NCI-H2171 treated with DMSO at 0.1 percent for 48 hours (cell line): Measurements from ENCODE around the gene MRPL20.
A peak's percentile ranks its signal among the peaks of the same experiment; 100 is the strongest.
"Not testable (repeated sequence)": the region's sequence is repeated elsewhere in the genome, so short reads cannot be mapped to it uniquely, and the experiment has no call there.

ENCODE experiments used
- DNase-seq: peaks from one replicate; lab custom pipeline; 2025; lab: John Stamatoyannopoulos, UW

The MRPL20 gene

DNA sequence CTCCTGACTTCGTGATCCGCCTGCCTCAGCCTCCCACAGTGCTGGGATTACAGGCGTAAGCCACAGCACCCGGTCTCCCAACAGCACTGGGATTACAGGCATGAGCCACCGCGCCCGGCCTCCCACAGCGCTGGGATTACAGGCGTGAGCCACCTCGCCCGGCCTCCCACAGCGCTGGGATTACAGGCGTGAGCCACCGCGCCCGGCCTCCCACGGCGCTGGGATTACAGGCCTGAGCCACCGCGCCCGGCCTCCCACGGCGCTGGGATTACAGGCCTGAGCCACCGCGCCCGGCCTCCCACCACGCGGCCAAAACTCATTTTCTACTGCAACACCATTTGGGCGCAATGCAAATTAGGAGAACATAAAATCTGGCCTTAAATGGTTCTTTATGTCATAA lies 21.8 kb downstream of the MRPL20 start:
- not testable (repeated sequence) for DNase-seq

DNA sequence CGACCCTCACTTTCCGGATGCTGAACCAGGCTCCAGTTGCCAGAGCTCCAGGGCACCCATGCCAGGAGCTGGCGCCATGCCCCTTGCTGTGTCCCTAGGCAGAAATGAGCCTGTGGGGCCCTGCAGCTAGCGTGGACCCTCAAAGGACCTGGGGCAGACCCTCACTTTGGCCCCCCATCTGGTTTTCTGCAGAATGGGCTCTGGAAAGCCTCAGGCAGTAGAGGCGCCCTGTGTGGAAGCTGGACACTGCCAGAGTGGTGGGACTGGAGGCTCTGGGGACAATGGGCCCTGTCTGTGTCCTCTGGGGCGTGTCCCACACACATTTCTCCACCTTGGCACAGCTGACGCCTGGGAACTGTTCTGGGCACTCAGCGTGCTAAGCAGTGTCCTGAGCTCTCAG lies 25.8 kb downstream of the MRPL20 start:
- DNase-seq, result no peak

DNA sequence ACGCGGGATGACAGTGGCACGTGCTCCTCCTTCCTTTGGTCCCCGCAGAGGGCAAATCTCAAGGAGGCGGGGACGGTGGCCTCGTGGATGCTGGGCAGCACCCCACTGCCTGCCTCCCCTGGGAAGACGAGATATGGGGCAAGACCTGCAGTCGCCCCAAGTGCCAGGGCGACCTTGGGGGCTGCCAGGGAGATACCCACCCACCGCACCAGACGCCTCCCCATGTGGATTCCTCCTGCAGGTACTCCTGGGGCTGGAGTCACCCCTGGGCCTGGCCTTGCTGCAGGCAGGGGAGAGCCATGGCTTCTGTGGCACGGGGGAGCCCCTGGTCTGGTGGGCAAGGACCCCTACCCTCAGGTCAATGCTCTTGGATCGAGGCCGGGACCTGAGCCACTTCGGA lies 26.2 kb downstream of the MRPL20 start:
- no peak for DNase-seq

DNA sequence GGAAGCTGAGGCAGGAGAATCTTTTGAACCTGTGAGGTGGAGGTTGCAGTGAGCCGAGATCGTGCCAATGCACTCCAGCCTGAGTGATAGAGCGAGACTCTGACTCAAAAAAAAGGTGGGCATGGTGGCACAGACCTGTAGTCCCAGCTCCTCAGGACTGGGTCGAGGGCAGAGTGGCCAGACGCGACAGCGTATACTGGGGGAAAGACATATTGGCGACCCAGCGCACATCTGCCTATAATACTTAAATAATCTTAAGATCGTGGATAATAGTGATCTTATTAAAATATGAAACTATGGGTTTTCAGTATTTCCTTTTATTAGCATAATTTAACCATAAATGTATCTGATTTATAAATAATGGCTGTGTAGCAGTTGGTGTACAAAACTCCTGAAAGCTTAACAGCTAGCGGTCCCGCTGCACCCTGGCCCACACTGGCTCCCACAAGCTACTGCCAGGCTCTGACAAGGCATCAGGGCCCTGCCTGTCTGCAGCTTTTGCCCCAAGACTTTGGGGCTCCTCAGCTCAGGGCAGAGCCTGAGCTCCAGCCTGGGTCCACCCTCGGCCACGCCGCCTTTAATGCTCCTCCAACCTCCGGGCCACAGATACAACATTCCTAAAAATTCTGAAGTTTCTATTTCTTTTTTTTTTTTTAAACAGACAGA lies 29.4 kb downstream of the MRPL20 start:
- DNase-seq, result no peak

DNA sequence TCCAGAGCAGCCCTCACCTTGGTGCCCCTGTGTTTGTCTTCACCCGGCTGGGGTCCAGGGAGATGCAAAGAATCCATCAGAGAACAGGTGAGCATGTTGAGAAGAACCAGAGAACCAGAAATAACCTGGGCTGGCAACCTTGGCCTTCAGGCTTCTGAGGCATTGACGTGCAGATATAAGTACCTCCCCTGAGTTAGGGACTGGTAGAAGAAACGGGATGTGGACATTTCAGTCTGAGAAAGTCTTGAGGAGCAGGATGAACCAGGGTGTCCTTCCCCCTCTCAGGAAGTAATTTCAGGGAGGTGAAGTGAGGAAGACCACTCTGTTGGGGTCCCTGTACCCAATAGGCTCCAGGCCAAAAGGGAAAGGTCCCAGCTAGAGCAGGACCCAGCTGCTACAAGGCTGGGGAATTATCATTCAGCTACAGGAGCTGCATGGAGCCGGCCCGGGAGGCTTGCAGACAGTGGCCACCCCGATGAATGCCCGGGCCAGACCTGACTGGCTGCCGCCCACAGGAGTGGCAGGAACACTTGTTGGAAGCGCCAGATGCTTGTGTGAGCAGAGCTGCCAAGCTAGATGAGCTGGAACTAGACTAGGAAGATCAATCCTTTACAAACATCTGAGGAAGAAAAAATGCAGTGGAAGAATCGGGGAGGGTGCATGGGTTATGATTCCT lies 30.4 kb downstream of the MRPL20 start:
- DNase-seq, result no peak

DNA sequence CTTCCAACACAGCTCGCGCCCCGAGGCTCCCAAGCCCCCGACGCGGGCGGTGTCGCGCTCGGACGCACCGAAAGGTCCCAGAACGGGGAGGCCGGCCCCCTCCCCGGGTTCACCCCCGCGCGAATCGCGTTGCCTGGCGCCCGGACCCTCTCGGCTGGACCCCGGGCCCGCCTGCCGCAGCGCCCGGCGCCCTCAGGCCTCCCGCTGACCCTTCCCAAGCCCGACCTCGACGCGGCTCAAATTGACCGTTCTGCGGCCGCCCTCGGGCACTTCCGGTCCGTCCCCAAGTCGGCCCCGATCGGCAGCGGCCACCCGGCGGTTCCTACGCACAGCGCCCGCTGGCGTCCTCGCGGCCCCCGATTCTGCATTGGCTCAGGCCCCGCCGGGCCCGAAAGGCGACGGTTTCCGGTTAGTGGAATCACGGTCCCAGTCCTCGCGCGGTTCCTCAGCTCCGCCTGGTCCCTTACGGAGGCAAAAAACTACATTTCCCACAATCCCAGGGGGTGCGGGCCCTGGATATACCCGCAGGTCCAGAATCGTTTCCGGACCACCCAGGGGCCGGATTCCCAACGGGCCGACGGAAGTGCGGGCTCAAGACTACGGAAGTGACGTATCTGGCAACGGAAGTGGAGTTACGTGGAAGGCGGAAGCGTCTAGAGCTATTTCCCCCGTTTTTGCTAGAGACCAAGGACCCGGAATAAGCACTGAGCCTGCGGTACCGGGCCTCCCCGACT lies 32.0 kb downstream of the MRPL20 start, which contains the start of gene AURKAIP1:
AURKAIP1 (minus strand) TSS at position 279 of the 734 bp plus-strand sequence. CDS start 451 bp downstream, outside the sequence.
- DNase-seq, result peak; percentile 99

DNA sequence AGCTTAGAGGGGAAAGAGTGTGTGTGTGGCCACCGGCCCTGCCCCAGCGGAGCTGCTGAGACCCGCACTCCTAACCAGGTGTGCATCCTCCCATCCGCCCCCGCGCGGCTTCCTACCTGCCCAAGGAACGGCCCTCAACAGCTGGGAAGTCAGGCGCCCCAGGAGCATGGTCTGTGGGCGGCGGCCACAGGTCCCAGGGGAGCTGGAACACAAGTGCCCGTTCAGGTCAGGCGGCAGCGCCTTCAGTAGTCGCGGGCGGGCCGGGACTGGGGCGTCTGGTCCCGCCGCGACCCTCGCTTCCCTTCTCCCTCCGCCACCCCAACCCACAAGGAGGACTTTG lies 32.5 kb downstream of the MRPL20 start:
- no peak for DNase-seq

DNA sequence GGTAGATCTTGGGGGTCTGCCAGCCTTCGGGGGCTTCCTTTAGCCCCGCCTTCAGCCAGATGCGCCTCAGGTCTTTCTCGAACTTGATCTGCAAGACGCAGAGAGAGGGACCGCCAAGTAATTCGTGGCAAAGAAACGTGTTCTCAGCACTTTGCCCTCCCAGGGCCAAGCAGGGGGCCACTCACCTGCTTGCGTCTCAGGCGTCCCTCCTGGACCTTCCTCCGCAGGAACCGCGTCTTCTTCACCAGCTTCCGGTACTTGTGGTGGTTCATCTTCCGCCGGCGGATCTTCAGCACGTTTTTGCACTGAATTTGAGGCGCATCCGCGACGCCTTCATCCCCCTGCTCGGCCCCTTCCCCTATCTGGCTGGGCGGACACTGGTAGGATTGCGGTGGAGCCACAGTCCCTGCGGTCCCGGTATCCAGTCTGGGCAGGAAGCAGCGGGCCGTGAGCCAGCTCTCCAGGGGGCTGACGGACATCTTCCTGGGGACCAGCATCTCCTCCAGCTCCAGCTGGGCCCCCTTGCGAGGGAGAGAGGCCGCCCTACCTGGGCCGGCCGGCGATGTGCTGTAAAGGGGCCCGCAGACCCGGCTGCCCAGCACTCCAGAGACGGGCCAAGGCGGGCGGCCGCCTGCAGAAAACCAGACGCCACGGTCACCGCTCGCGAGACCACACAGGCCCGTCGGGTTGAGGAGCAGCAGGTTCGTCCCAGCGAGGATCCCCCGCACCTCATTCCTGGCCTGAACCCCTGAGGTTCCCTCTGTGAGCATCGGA lies 33.1 kb downstream of the MRPL20 start:
- DNase-seq, result no peak

DNA sequence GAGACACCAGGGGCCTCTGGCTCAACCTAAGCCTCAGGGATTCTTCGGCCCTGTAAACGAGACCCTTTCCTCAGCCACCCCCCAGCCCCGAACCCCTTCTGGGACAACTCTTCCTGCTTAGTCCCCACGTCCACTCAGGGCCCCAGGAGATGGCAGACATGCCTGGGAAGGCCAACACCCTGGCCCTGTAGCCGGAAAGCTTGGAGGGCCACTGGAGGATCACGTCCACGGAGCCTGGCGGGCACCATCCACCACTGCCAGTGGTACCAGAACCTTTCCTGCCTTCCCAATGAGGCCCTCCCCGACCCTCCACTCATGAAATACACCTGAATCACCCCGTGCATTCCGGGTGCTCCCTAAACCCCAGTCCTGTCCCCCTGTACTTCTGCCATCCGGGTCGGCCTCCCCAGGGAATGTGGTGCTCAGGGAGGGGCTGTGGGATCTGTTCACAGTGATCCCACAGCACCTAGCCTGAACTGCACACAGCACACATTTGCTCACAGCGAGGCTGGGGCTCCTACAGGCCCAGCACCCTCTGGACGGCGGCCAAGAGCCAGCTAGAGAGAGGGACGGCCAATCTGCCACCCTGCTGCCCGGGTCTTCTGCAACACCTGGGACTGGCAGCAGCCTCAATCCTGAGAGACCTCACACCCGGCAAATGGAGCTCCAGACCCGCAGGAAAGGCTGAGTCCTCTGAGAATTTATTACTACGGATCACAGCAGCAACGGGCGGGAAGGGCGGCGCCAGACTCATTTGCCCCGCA lies 33.9 kb downstream of the MRPL20 start:
- no peak for DNase-seq

DNA sequence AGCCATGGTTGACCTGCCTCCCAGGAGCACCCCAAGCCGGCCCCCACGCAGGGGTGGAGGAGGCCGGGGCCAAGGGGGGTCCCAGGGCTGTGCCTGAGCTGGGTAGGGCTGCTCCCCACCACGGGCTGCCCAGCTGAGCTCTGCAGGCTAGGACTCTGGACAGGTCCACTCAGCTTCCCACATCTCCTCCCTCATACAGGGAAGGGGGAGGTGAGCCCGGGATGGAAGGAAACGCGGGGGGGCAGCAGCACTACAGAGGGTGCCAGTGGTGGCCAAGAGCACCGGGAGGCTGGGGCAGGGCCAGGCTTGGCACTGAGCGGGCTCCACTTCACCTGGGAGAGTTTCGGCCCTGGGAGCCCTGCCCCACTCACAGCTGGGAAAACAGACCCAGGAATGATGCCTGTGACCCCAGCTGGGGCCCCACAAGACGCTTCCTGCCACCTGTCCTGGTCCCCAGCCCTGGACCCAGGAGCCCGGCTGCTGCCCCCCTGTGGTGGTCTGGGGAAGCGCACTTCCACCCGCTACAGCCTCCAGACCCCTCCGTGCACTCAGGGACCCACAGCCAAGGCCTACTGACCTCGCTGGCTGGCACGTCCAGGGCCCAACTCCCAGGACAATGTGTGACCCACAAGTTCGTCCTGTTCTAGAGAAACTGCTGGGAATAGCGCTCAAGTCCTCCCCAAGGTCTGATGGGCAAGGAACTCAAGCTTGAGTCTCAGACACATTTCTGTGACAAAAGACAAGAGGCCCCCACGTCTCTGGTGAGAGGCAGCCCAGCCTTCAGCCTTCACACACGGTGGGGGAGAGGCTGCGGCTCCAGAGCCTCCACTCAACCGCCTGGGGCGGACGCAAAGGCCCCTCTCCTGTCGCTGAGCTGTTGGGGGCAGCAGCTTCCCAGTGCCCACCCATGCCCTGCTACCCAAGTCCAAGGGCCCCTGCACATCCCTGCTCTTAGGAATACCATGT lies 35.1 kb downstream of the MRPL20 start:
- DNase-seq, result peak; percentile 61

DNA sequence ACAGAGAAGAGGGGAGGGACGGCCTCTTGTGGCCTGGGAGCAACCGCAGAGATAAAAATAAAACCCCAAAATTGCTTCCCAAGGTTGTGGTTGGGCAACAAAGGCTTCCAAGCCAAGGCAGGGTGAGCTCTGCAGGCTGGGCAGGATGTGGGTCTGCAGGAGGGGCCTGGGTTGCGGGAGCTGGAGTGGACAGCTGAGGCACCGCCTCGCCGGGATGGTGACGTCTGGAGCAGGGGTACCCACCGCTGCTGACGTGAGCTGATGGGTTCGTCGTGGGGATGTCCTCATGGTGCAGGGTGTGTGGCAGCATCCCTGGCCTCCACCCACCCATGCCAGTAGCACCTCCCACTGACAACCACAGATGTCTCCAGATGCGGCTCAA lies 35.7 kb downstream of the MRPL20 start:
- DNase-seq, result no peak

DNA sequence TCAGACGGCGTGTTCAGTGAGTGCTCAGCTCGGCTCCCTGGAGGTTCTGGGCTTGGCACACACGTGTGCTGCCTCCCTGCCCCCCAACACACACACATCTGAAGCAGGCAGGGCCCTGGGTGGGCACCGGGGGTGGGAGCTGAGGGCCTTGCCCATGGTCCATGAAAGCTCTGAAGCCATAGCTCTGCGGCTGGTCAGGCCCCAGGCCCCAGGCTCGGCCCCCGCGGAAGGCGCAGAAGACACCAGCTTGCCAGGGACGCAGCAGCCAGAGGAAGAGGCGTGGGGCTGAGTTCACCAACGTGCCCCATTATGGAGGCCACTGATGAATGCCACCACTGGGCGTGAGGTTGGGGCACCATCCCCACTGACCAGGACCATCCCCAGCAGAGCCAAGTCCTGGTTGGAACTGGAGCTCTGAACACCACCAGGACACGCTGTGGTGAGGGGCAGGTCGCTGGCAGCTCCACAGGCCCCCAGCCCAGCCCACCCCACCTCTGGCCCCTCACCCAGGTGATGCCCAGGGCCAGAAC lies 36.3 kb downstream of the MRPL20 start:
- no peak for DNase-seq

DNA sequence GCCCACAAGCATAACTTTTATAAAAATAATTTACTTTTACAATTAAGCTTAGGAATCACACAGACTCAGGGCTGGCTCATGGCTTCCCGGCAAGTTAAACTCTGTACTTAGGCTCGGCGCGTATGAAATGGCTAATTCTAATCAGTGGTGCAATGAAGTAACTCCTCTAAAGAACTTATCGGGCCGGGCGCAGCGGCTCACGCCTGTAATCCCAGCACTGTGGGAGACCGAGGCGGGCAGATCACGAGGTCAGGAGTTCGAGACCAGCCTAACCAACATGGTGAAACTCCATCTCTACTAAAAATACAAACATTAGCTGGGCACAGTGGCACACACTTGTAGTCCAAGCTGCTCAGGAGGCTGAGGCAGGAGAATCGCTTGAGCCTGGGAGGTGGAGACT lies 37.0 kb downstream of the MRPL20 start:
- not testable (repeated sequence) for DNase-seq

DNA sequence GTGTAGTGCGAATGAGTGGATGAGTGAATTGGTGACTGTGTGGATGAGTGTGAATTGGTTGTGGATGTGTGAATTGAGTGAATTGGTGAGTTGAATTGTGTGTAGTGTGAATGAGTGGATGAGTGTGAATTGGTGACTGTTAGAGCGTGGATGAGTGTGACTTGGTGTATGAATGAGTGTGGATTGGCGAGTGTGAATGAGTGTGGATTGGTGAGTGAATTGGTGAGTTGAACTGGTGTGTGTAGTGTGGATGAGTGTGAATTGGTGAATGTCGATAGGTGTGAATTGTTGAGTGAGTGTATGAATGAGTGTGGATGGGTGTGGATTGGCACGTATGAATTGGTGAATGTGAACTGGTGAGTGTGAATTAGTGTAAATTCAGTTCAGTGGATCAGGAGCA lies 39.8 kb downstream of the MRPL20 start:
- no peak for DNase-seq

DNA sequence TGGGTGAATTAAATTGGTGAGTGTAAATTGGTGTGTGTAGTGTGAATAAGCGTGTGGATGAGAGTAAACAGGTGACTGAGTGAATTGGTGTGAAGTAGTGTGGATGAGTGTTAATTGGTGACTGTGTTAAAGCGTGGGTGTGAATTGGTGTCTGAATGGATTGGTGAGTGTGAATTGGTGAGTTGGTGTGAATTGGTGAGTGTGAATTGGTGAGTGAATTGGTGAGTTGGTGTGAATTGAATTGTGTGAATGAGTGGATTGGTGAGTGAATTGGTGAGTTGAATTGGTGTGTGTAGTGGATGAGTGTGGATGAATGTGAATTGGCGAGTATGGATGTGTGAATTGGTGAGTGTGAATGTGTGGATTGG lies 40.4 kb downstream of the MRPL20 start:
- DNase-seq, result no peak

DNA sequence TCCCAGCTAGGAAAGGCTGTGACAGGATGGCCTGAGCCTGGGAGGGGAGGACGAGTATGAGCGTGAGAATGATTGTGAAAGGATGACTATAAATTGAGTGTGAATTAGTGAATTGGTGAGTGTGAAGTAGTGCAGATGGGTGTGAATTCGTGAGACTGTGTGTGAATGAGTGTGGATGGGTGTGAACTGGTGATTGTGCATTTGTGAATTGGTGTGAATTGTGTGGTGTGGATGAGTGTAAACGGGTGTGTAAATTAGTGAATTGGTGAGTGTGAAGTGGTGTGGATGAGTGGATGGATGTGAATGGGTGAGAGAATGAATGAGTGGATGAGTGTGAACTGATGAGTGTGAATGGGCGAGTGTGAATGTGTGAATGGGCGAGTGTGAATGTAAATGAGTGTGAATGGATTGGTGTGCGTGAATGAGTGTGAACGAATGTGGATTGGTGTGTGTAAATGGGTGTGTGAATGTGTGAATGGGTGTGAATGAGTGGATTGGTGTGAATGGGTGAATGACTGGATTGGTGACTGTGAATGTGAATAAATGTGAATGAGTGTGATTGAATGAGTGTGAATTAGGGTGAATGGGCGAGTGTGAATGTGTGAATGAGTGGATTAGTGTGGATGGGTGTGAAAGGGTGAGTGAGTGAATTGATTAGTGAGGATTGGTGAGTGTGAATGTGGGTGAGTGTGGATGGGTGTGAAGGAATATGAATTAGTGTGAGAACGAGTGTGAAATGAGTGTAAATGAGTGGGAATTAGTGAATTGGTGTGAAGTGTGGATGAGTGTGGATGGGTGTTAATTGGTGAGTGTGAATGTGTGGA lies 41.0 kb downstream of the MRPL20 start:
- no peak for DNase-seq

DNA sequence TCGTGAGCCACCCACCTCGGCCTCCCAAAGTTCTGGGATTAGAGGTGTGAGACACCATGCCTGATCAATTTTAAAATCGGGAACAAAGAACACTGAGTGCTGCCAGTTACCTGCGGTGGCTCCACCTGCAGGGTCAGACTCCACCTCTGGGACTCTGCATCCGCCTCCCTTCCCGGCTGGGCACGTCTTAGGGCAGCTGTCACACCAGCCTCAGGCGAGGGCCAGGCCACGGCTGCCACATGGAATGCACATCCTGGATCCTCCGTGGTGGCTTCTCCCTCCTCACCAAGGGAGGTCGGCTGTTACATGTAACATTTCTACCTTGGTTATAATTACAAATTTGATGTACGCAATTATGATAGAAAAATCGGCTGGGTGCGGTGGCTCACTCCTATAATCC lies 42.8 kb downstream of the MRPL20 start:
- no peak for DNase-seq

DNA sequence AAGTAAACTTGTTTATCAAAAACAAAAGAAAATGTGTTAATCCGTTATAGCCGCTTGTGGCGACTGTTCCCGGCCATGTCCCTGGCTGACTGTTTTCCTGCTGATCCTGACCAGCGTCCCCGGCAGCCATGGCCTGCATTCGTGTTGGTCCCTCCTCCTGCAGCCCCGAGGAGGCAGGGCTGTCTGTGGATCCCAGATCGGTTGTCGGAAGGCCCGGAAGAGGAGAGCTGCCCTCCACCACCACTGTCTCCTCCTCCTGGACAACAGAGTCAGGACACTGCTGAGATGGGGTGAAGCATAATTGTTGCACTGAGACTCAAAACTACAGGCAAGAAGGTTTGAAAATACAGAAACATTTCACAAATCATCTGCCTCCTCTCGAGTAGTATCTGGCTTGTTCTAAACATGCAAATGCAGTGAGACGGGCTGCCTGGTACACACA lies 45.1 kb downstream of the MRPL20 start:
- no peak for DNase-seq

DNA sequence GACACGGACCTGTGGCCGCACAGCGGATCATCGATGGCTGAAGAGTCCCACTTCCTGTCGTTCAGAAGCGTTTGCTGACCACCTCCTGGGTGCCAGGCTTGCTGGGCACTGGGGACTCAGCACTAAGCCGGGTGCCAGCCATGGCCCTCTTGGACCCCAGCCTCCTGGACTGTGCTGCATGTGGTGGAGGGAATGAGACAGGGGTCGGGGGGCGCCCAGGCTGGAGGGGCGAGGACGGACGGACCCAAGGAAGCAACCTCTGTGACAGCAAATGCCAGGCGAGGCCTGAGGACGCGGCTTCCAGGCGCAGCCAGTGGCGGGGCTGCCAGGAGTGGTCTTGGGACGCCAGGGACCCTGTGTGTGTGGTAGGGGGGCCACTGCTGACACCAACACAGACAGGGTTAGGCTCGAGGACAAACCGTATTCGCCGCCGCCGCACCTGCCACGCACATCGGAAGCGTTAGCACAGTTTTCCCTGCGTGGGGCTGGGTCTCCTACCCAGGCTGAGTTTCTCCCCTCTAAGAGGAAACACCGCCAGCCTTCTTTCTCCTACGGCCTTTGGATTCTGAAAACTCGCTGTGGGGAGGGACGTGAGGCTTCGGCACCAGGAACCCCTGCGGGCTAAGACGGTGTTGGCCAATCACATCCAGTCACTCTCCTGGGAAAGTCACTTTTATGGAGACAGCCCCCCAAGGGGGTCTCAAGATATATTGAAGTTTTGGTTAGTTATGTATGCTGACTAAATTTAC lies 45.7 kb downstream of the MRPL20 start:
- DNase-seq, result no peak
